ENCODE measurements around the gene HECA. TPM values are rescaled to one million over a fixed set of nuclear protein-coding genes. Genes with fewer than 3 reads are reported as not detected.
A peak's percentile ranks its signal among the peaks of the same experiment; 100 is the strongest.
"Not testable (repeated sequence)": the region's sequence is repeated elsewhere in the genome, so short reads cannot be mapped to it uniquely, and the experiment has no call there.

The HECA gene
- total RNA-seq, 2 experiments from 2014 or later = 203 to 207 TPM

GRCh38 chr6:139156551-139156950 is 21.7 kb downstream of the HECA start:
- Mint-ChIP-seq H3K27ac (peak overlapping the region; percentile 80), H3K36me3 (ENCODE audit: low read depth) (peaks cover 55% of the 10 kb centered on the region), H3K27me3 (no peaks in the 10 kb centered on the region), H3K4me1 (ENCODE audit: low read depth) (peaks cover 85% of the 10 kb centered on the region), H3K4me3 (peak overlapping the region; percentile 67), H3K9me3 (no peaks in the 10 kb centered on the region)
- Histone ChIP-seq H3K27me3 (ENCODE audit: control insufficient read depth in 1 of 2, insufficient read depth in 2 of 2, low read length in 2 of 2) (no peaks in the 10 kb centered on the region), H3K4me3 (ENCODE audit: low read length) (no peak overlapping the region), H3K9me3 (ENCODE audit: control insufficient read depth in 1 of 2, insufficient read depth in 1 of 2, low read length in 2 of 2) (no peaks in the 10 kb centered on the region), H3K36me3 (ENCODE audit: insufficient read depth, low read length) (peaks cover 35% of the 10 kb centered on the region), H3K27ac (ENCODE audit: low read depth in 1 of 2, low read length in 2 of 2) (no peak overlapping the region), H3K4me1 (ENCODE audit: insufficient read depth, low read length) (peaks cover 77% of the 10 kb centered on the region)
- ATAC-seq (ENCODE audit: poor library complexity) = no peak
- no peak for TF ChIP-seq CTCF (IDR thresholded peaks at IDR 0.05)
- ChIA-PET CTCF (interaction anchor here (0.8 to 0.9 kb wide), 2 partner anchors 11 to 32 kb away, joined by 3 read pairs; no protein-coding TSS in a partner anchor), POLR2A (interaction anchor here (1.1 to 1.3 kb wide), 2 partner anchors 12 to 219 kb away, joined by 3 to 8 read pairs; no protein-coding TSS in a partner anchor)
- intact Hi-C loops (cut with DNase I, micrococcal nuclease) = no loop called here
- DNase-seq = no peak

- CTCF ChIA-PET, POLR2A ChIA-PET: not testable (repeated sequence)
Measured at GRCh38 chr6:139157086-139157485, 22.2 kb downstream of the HECA start.

GRCh38 chr6:139159016-139159415 is 24.1 kb downstream of the HECA start:
- peaks cover 88% of the 10 kb centered on the region for H3K4me1 Mint-ChIP-seq (ENCODE audit: low read depth)
- peak overlapping the region; percentile 84 for H3K27ac Mint-ChIP-seq
- no peak overlapping the region for H3K4me3 ChIP-seq (ENCODE audit: low read length)

More at GRCh38 chr6:139157086-139157485, 22.2 kb downstream of the HECA start:
- Histone ChIP-seq H3K4me1 (ENCODE audit: insufficient read depth, low read length) (peaks cover 77% of the 10 kb centered on the region), H3K36me3 (ENCODE audit: insufficient read depth, low read length) (peaks cover 35% of the 10 kb centered on the region)
- H3K9me3 ChIP-seq (ENCODE audit: control insufficient read depth in 1 of 2, insufficient read depth in 1 of 2, low read length in 2 of 2); H3K27ac ChIP-seq (ENCODE audit: low read depth in 1 of 2, low read length in 2 of 2); H3K9me3 Mint-ChIP-seq; H3K27me3 ChIP-seq (ENCODE audit: control insufficient read depth in 1 of 2, insufficient read depth in 2 of 2, low read length in 2 of 2); DNase-seq; H3K4me3 ChIP-seq (ENCODE audit: low read length); H3K27me3 Mint-ChIP-seq; ATAC-seq (ENCODE audit: poor library complexity); intact Hi-C loops (cut with DNase I, micrococcal nuclease): not testable (repeated sequence)
- H3K27ac Mint-ChIP-seq = peak overlapping the region; percentile 80
- peaks cover 58% of the 10 kb centered on the region for H3K36me3 Mint-ChIP-seq (ENCODE audit: low read depth)
- H3K4me1 Mint-ChIP-seq (ENCODE audit: low read depth) = peaks cover 85% of the 10 kb centered on the region
- peak overlapping the region; percentile 61 for H3K4me3 Mint-ChIP-seq

More at GRCh38 chr6:139159016-139159415, 24.1 kb downstream of the HECA start:
- Mint-ChIP-seq H3K4me3 (peak overlapping the region; percentile 5), H3K27me3 (no peaks in the 10 kb centered on the region), H3K36me3 (ENCODE audit: low read depth) (peaks cover 66% of the 10 kb centered on the region), H3K9me3 (no peaks in the 10 kb centered on the region)
- intact Hi-C loops (cut with DNase I, micrococcal nuclease) = no loop called here
- POLR2A ChIA-PET = interaction anchor here (0.6 to 10.4 kb wide), 10 partner anchors 9 to 215 kb away, joined by 4 to 157 read pairs (median 20); partner anchors contain the start of gene CITED2
- peaks cover 48% of the 10 kb centered on the region for H3K36me3 ChIP-seq (ENCODE audit: insufficient read depth, low read length)
- peaks cover 85% of the 10 kb centered on the region for H3K4me1 ChIP-seq (ENCODE audit: insufficient read depth, low read length)
- H3K27ac ChIP-seq (ENCODE audit: low read depth in 1 of 2, low read length in 2 of 2) = peak overlapping the region in 1 of 2 donors; percentile 38
- no peaks in the 10 kb centered on the region for H3K9me3 ChIP-seq (ENCODE audit: control insufficient read depth in 1 of 2, insufficient read depth in 1 of 2, low read length in 2 of 2)
- TF ChIP-seq CTCF (IDR thresholded peaks at IDR 0.05) = no peak
- ATAC-seq (ENCODE audit: poor library complexity) (no peak), DNase-seq (no peak)
- no peaks in the 10 kb centered on the region for H3K27me3 ChIP-seq (ENCODE audit: control insufficient read depth in 1 of 2, insufficient read depth in 2 of 2, low read length in 2 of 2)
- CTCF ChIA-PET = interaction anchor here (0.7 to 2.4 kb wide), 5 partner anchors 10 to 210 kb away, joined by 3 to 5 read pairs (median 4); partner anchors contain the start of gene HECA

Measured in CD4-positive, alpha-beta T cell (primary cell).